SH-SY5Y (cell line): ENCODE data around the gene MARCHF3.

ENCODE experiments used
- GATA2 ChIP-seq: IDR thresholded peaks from 2 replicates; pipeline ENCODE4 v1.6.1; 2011; ENCODE audit warnings: mild to moderate bottlenecking, low read depth, low read length
- GATA3 ChIP-seq: IDR thresholded peaks from 2 replicates; pipeline ENCODE4 v1.6.1; 2011; ENCODE audit warnings: low read depth, mild to moderate bottlenecking, low read length, moderate library complexity

GRCh38 chr5:126982926-126983873 lies 47.2 kb downstream of the MARCHF3 start:
- no peak for TF ChIP-seq GATA3
- no peak for TF ChIP-seq GATA2
